ENCODE results near the gene PI4KB. TPM values are rescaled to one million over a fixed set of nuclear protein-coding genes. Genes with fewer than 3 reads are reported as not detected.

The PI4KB gene
- total RNA-seq: 10 to 100 TPM; 50.9 to 60.2 (median 57.8) TPM

DNA sequence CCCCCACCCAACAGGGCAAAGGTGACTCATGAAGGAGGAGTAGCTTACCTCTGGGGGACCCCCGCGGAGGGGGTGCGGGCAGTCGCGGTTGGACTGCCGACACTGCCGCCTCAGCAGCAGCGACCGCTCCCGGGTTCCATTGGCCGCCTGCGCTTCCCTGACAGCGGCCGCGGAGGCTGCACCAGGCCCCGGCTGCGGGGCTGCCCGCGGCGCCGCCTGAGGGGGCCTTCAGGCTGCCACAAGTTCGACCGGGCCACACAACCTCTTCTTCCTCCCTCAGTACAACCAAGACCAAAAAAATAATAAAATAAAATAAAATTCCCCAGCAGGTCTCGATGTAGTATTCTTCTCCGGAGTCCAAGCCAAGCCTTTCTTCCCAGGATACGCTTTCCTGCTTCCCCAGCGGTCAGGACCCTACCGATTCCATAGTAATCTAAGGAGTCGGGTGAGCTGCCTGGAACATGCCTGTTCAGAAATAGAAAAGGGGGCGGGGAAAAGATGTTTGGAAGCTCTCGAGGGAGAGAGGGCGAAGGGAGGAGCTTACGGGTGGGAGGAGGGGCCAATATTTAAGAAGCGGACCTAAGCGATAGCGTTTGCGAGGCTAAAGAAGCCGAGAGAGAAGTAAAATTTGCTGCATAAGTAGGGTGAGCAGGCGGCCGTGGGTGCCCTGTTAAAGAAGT lies at the start of gene PI4KB:
Gene PI4KB, minus strand, starts transcription at position 194 of the 680 bp plus-strand sequence. CDS start 10,935 bp downstream, outside the sequence.
- H3K9me3 Mint-ChIP-seq: no peaks in the 10 kb centered on the region
- peaks cover 7% of the 10 kb centered on the region for H3K36me3 Mint-ChIP-seq (ENCODE audit: insufficient read depth)
- ATAC-seq (peak; percentile 93 to 94), DNase-seq (peak; percentile 80)
- H3K4me1 Mint-ChIP-seq (ENCODE audit: low read depth): peaks cover 33% of the 10 kb centered on the region
- H3K27me3 Mint-ChIP-seq (ENCODE audit: low read depth): no peaks in the 10 kb centered on the region
- peak within 1 kb of the TSS; percentile 95 for H3K4me3 Mint-ChIP-seq

DNA sequence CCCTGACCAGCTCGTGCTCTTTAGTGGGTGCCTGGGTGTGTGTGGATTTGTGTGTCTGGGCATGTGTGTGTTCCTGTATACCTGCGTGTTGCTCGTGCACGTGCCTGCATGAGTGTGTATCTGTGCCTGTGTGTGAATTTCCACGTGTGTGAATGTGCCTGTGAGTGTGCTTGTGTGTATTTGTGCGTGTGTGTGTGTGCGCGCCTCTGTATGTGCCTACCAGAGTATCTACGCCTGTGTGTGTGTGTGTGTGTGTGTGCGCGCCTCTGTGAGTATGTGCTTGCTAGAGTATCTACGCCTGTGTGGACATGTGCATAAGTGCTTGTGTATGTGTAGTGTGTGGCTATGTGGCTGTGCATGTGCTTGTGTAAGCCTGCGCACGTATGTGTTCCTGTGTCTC lies 46.0 kb upstream of the PI4KB start:
- no peaks in the 10 kb centered on the region for H3K36me3 Mint-ChIP-seq (ENCODE audit: insufficient read depth)
- H3K27me3 Mint-ChIP-seq (ENCODE audit: low read depth): peaks cover 6% of the 10 kb centered on the region
- H3K9me3 Mint-ChIP-seq: no peaks in the 10 kb centered on the region
- H3K4me1 Mint-ChIP-seq (ENCODE audit: low read depth): no peaks in the 10 kb centered on the region
- no peak overlapping the region for H3K4me3 Mint-ChIP-seq
- ATAC-seq (no peak), DNase-seq (no peak)

DNA sequence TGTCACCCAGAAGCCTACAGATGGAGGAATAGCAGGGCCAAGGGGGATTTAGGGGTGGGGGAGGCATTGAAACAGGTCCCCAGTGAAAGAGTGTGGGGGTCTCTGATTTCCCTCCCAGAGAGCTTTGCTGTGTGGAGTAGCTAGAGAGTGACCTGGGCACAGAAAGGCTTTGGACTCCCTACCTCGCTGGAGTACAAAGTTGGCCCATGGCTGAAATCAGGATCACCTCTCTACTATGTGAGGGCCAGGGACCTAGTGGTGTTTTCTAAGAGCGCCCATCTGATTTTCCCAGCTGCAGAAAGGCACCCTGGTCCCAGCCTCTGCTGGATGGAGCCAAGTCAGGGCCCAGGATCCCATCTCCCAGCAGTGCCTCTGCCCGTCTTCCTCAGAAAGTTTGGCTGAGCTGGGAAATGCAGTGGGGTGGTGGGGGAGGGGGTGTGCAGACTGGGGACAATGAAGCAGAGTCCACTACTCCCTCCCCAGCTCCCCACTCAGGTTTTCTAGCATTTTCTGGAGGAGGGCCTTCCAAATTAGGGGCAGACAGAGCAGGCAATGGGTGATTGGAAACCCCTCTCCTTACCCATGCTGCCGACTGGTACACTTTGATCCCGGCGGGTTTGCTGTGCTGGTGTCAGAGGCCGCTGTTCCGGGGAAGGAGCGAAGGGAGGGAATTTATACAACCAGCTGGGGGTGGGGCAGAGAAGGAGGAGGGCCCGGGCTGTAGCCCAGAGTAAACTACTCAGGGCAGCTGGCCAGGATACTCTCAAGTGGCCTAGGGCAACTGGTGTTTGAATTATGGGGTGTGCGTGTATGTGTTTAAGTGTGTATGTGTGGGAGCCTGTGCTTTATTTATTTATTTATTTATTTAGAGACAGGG lies 45.1 kb upstream of the PI4KB start, which contains the start of gene SELENBP1:
Gene SELENBP1, minus strand, starts transcription at position 648 of the 877 bp plus-strand sequence. Its CDS starts 64 bp downstream, at position 584.
- ATAC-seq: no peak
- Mint-ChIP-seq H3K9me3 (no peaks in the 10 kb centered on the region), H3K27me3 (ENCODE audit: low read depth) (peaks cover 6% of the 10 kb centered on the region), H3K36me3 (ENCODE audit: insufficient read depth) (no peaks in the 10 kb centered on the region), H3K4me1 (ENCODE audit: low read depth) (no peaks in the 10 kb centered on the region), H3K4me3 (no peak within 1 kb of the TSS)
- DNase-seq: no peak

DNA sequence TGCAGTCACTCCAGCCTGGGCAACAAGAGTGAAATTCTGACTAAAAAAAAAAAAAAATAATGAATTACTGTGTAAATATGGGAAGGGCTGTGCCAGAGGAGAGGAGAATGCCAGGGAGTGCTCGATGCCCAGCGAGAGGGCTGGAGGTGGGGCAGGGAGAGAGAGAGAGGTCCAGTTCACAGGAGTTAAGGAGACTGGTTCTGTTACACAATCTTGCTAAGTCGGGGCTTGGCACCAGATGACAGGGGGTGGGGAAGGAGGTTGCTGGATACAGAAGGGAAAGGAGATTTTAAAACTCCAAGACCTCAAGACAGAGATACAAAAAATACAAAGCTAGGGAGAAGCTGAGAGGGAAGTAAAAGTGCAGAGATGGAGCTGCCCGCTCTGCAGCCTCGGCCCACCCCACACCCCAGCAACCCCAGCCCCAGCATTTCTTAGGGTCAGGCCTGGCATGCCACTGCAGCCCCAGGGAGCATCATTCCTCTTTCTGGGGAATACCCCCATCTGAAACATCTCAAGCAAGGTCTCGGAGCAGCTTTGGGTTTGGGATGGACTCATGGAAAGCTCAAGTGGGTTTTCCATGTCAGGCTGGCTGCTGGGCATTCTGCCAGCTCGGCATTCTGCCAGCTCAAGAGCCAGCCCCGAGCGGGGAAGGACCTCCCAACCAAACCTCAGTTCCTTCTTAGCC lies 44.3 kb upstream of the PI4KB start:
- no peak for DNase-seq
- Mint-ChIP-seq H3K9me3 (no peaks in the 10 kb centered on the region), H3K4me1 (ENCODE audit: low read depth) (no peaks in the 10 kb centered on the region), H3K36me3 (ENCODE audit: insufficient read depth) (no peaks in the 10 kb centered on the region), H3K4me3 (no peak overlapping the region), H3K27me3 (ENCODE audit: low read depth) (peaks cover 6% of the 10 kb centered on the region)
- no peak for ATAC-seq

DNA sequence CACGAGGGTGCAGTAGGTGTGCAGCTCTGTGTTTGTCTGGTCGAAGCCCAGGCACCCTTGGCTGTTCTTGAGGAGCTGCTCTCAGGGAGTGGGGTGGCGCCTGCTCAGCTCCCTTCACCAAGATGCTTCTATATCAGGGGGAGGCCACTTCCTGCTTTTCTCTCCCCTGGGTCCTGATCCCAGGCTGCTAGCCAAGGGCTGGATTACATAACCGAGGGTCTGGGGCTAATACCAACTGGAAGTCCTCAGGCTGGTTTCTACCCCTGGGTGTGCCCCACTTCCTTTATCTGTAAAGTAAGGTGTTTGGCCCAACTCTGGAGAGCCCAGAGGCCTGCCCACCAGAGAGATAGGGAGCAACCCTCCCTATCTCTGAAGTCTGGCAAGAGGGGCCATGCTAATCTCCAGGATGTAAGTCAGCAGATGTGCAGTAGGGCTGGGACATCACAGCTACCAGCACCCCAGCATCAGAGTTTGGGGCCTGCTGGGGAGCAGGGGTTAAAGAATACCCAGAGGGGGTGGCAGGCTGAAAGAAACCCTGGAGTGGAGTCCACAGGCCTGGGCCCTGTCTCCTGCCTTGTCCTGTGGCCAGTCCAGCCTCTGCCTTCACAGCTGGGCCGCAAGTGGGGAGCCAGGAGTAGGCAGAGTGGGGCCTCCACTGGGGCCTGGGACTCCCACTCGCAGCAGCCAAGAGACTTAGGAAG lies 43.1 kb upstream of the PI4KB start:
- no peak overlapping the region for H3K4me3 Mint-ChIP-seq
- DNase-seq (no peak), ATAC-seq (no peak)
- H3K27me3 Mint-ChIP-seq (ENCODE audit: low read depth): peaks cover 4% of the 10 kb centered on the region
- H3K9me3 Mint-ChIP-seq: no peaks in the 10 kb centered on the region
- no peaks in the 10 kb centered on the region for H3K36me3 Mint-ChIP-seq (ENCODE audit: insufficient read depth)
- H3K4me1 Mint-ChIP-seq (ENCODE audit: low read depth): no peaks in the 10 kb centered on the region

DNA sequence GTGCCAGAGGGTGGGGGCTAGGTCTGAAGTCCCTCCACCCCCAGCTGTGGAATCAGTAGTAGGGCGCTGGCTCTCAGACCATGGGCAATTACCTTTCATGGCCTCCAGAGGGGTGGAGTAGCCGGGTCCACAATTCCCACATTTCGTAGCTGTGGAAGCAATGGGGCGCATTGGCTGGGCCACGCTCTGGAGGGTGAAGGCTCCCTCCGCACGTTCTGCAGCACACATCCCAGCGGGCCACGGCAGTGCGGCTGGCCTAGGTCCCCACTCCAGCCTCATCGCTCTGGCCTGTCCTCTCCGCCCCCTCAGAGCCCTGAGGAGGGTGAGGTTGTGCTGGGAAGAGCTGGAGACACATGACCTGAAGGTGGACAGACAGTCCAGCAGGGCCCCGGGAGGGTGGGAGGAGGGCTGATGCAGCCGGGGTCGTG lies 42.4 kb upstream of the PI4KB start:
- Mint-ChIP-seq H3K4me1 (ENCODE audit: low read depth) (no peaks in the 10 kb centered on the region), H3K4me3 (no peak overlapping the region), H3K27me3 (ENCODE audit: low read depth) (no peaks in the 10 kb centered on the region), H3K9me3 (no peaks in the 10 kb centered on the region), H3K36me3 (ENCODE audit: insufficient read depth) (no peaks in the 10 kb centered on the region)
- ATAC-seq: no peak
- no peak for DNase-seq

DNA sequence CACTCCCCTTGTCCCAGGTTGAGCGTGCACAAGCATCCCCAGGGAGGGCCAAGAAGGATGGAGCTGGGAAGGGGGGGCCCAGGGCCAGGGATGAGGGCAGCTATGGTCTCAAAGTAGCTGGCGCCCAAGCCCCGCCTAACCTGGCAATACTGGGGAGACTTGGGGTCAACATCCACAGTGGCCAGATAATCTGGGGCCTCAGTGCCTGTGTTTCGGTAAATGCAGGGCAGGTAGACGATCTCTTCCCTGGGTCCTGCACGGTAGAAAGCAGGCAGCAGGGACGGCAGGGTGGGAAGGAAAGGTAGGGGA lies 42.0 kb upstream of the PI4KB start:
- Mint-ChIP-seq H3K4me3 (no peak overlapping the region), H3K36me3 (ENCODE audit: insufficient read depth) (no peaks in the 10 kb centered on the region), H3K4me1 (ENCODE audit: low read depth) (no peaks in the 10 kb centered on the region), H3K9me3 (no peaks in the 10 kb centered on the region), H3K27me3 (ENCODE audit: low read depth) (no peaks in the 10 kb centered on the region)
- DNase-seq (no peak), ATAC-seq (no peak)

DNA sequence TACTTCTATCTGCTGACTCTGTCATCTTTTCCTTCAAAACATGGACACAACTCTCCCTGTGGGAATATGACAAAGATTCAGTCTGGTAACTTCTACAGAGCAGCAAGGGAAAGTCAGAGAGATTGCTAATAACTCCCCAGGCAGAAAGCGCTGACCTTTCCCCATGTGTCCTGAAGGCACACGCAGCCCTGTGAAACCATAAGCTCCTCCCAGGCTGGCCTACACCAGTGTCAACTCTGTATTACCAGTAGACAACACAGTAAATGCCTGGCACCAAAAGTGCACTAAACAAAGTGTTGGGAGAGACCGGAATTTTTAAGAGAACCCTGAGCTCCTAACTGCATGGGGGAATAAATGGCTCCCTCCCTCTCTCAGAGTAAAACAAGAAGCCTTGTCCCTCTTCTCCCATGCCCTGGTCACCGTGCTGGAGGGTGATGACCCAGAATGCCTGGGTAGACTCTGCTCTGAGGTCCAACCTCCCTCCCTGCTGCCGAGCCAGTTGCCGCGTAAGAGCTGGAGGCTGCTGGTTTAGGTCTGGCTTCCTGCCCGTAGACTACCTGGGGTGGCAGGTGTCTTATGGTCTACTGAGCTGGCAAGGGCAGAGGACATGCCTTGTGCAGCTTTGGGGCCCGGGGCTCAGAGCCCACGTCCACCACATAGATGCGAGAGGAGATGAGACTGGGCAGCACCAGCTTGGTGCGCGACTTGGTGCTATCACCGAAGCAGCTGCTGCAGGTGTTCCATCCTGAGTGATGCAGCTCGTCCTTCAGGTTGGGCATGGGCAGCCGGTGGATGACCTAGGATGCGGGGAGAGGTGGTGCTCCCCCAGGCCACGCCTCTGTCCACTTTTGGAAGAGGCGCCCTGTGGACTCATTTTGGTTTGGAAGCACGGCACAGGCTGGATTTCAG lies 41.4 kb upstream of the PI4KB start:
- H3K4me3 Mint-ChIP-seq: no peak overlapping the region
- H3K27me3 Mint-ChIP-seq (ENCODE audit: low read depth): no peaks in the 10 kb centered on the region
- H3K9me3 Mint-ChIP-seq: no peaks in the 10 kb centered on the region
- H3K36me3 Mint-ChIP-seq (ENCODE audit: insufficient read depth): no peaks in the 10 kb centered on the region
- DNase-seq: no peak
- ATAC-seq: no peak
- H3K4me1 Mint-ChIP-seq (ENCODE audit: low read depth): no peaks in the 10 kb centered on the region

DNA sequence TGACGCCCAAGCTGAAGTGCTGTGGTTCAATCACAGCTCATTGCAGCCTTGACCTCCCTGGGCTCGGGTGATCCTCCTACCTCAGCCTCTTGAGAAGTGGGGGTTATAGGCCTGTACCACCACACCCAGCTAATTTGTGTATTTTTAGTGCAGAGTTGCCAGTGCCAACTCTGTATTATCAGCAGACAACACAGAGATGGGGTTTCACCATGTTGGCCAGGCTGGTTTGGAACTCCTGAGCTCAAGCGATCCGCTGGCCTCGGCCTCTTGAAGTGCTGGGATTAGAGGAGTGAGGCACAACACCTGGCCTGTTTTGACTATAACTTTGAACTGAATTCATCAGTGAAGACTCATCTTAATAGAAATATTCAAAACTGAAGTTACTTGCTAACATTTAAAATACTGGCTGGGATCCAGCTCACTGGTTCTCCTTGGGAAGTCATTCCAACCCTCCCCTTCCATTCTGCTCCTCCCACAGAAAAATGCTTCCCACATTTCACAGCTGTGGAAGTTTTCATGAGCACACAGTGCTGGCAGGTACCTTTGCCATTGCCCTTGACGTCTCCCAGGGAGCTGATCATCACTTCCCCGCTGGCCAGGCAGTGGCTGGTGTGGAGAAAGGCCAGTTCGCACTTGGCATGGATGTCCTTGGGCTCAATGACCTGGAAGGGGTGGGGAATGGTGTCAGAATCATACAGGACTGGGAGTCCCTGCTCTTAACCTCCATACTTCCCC lies 40.6 kb upstream of the PI4KB start:
- ATAC-seq (no peak), DNase-seq (no peak)
- H3K27me3 Mint-ChIP-seq (ENCODE audit: low read depth): no peaks in the 10 kb centered on the region
- H3K4me3 Mint-ChIP-seq: no peak overlapping the region
- no peaks in the 10 kb centered on the region for H3K9me3 Mint-ChIP-seq
- H3K4me1 Mint-ChIP-seq (ENCODE audit: low read depth): no peaks in the 10 kb centered on the region
- H3K36me3 Mint-ChIP-seq (ENCODE audit: insufficient read depth): no peaks in the 10 kb centered on the region

DNA sequence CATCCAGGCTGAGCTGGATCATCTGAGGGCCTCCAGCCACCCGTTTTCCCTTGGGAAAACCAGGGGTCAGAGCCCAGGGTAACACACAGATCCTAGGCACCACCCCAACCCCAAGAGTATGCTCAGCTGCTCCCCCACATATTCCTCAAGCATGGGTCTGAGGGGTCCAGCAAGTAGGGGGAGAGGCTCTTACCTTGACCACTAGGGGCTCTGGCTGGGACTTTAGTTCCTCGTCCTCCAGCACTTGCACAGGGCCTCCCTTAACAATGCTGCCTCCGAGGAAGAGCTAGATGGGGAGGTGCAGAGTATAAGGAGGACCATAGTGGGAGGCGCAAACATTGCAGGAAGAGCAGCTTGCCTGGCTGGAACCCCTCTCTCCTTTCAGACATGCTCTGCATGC lies 37.8 kb upstream of the PI4KB start:
- peaks cover 3% of the 10 kb centered on the region for H3K9me3 Mint-ChIP-seq
- H3K4me1 Mint-ChIP-seq (ENCODE audit: low read depth): no peaks in the 10 kb centered on the region
- no peaks in the 10 kb centered on the region for H3K27me3 Mint-ChIP-seq (ENCODE audit: low read depth)
- no peak for DNase-seq
- ATAC-seq: no peak
- H3K36me3 Mint-ChIP-seq (ENCODE audit: insufficient read depth): no peaks in the 10 kb centered on the region
- H3K4me3 Mint-ChIP-seq: no peak overlapping the region

DNA sequence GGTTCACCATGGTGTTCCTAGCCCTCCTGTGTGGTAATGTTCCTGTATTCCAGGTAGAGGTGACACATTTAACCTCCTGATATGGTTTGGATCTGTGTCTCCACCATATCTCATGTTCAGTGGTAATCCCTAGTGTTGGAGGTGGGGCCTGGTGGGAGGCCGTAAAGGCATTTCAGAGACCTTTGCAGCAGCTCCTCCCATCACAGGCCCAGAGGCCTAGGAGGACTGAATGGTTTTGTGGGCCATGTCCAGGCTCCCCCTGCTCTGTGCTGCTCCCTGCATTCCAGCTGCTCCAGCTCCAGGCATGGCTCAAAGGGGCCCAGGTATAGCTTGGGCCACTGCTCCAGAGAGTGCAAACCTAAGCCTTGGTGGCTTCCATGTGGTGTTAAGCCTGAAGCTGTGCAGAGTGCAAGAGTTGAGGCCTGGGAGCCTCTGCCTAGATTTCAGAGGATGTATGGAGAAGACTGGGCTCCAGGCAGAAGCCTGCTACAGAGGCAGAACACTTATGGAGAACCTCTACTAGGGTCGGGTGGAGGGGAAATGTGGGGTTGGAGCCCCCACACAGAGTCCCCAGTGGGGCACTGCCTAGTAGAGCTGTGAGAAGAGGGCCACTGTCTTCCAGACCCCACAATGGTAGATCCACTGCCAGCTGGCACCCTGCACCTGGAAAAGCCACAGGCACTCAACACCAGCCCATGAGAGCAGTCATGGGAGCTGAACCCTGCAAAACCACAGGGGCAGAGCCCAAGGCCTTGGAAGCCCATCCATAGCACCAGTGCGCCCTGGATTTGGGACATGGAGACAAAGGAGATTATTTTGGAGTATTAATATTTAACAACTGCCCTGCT lies 35.3 kb upstream of the PI4KB start:
- Mint-ChIP-seq H3K4me1 (ENCODE audit: low read depth) (no peaks in the 10 kb centered on the region), H3K36me3 (ENCODE audit: insufficient read depth) (no peaks in the 10 kb centered on the region), H3K4me3 (no peak overlapping the region), H3K9me3 (peaks cover 3% of the 10 kb centered on the region), H3K27me3 (ENCODE audit: low read depth) (no peaks in the 10 kb centered on the region)
- ATAC-seq (no peak), DNase-seq (no peak)

DNA sequence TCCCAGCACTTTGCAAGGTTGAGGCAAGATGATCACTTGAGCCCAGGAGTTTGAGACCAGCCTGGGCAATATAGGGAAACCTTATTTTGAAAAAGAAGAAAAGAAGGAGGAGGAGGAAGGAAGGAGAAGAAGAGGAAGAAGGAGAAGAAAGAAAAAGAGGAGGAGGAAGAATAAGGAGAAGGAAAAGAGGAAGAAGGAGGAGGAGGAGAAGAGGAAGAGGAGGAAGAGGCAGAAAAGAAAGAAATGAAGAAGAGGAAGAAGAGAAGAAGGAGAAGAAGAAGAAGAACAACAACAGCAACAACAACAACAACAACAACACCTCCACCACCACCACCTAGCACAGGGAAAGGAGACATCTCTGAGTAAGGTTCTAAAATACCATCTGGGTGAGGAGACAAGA lies 34.7 kb upstream of the PI4KB start:
- H3K9me3 Mint-ChIP-seq: peaks cover 3% of the 10 kb centered on the region
- DNase-seq (no peak), ATAC-seq (no peak)
- no peaks in the 10 kb centered on the region for H3K36me3 Mint-ChIP-seq (ENCODE audit: insufficient read depth)
- no peak overlapping the region for H3K4me3 Mint-ChIP-seq
- no peaks in the 10 kb centered on the region for H3K27me3 Mint-ChIP-seq (ENCODE audit: low read depth)
- no peaks in the 10 kb centered on the region for H3K4me1 Mint-ChIP-seq (ENCODE audit: low read depth)
